HG03280 (cell line): Measurements from ENCODE around the gene AKAP8.
"Not testable (repeated sequence)": the region's sequence is repeated elsewhere in the genome, so short reads cannot be mapped to it uniquely, and the experiment has no call there.

Experiments used
- ATAC-seq: cut with Tn5 transposase; IDR thresholded peaks from one replicate; pipeline ENCODE4 v1.9.1; 2021; ENCODE audit warnings: mild to moderate bottlenecking, moderate library complexity; ENCODE audit not compliant: unreplicated experiment

Gene AKAP8

GRCh38 chr19:15374105-15374651 lies 5.4 kb downstream of the AKAP8 start:
- ATAC-seq: no peak

GRCh38 chr19:15373644-15374043 lies 5.9 kb downstream of the AKAP8 start:
- ATAC-seq: no peak

- ATAC-seq: no peak
Observed at GRCh38 chr19:15372891-15373301, 6.7 kb downstream of the AKAP8 start.

GRCh38 chr19:15372470-15372869 lies 7.1 kb downstream of the AKAP8 start:
- ATAC-seq: no peak

GRCh38 chr19:15371786-15372380 lies 7.7 kb downstream of the AKAP8 start:
- no peak for ATAC-seq

GRCh38 chr19:15371119-15371518 lies 8.5 kb downstream of the AKAP8 start:
- no peak for ATAC-seq

GRCh38 chr19:15369594-15369891 lies 10.0 kb downstream of the AKAP8 start:
- no peak for ATAC-seq

- no peak for ATAC-seq
Observed at GRCh38 chr19:15368798-15369593, 10.6 kb downstream of the AKAP8 start.

- ATAC-seq: no peak
Observed at GRCh38 chr19:15368051-15368632, 11.4 kb downstream of the AKAP8 start.

GRCh38 chr19:15367439-15367838 lies 12.1 kb downstream of the AKAP8 start:
- no peak for ATAC-seq

- ATAC-seq: no peak
Observed at GRCh38 chr19:15365264-15365663, 14.3 kb downstream of the AKAP8 start.

GRCh38 chr19:15363791-15364190 lies 15.8 kb downstream of the AKAP8 start:
- not testable (repeated sequence) for ATAC-seq

GRCh38 chr19:15363048-15363447 lies 16.5 kb downstream of the AKAP8 start:
- not testable (repeated sequence) for ATAC-seq

- not testable (repeated sequence) for ATAC-seq
Observed at GRCh38 chr19:15360015-15360414, 19.6 kb downstream of the AKAP8 start.

- ATAC-seq: no peak
Observed at GRCh38 chr19:15358918-15359317, 20.7 kb downstream of the AKAP8 start.

GRCh38 chr19:15357906-15358305 lies 21.7 kb downstream of the AKAP8 start:
- no peak for ATAC-seq

- no peak for ATAC-seq
Observed at GRCh38 chr19:15354566-15355296, 24.9 kb downstream of the AKAP8 start.

GRCh38 chr19:15353908-15354307 lies 25.7 kb downstream of the AKAP8 start:
- ATAC-seq: no peak

- ATAC-seq: not testable (repeated sequence)
Observed at GRCh38 chr19:15352535-15352934, 27.1 kb downstream of the AKAP8 start.

- not testable (repeated sequence) for ATAC-seq
Observed at GRCh38 chr19:15341328-15341727, 38.3 kb downstream of the AKAP8 start.

- no peak for ATAC-seq
Observed at GRCh38 chr19:15340086-15340485, 39.5 kb downstream of the AKAP8 start.
